H1 (cell line): ENCODE measurements around the gene CTDP1. TPM values are rescaled to one million over a fixed set of nuclear protein-coding genes. Genes with fewer than 3 reads are reported as not detected.

ENCODE experiments used
- CTCF ChIA-PET: fragments of 300-600 bp; sonication (Branson Sonifier 250); formaldehyde crosslinking; loops from one replicate; lab custom pipeline; 2021; ENCODE audit not compliant: partially characterized antibody; lab: Charles Lee
- POLR2A ChIA-PET: fragments of 300-600 bp; sonication (Branson Sonifier 250); formaldehyde crosslinking; loops from one replicate; lab custom pipeline; 2021; ENCODE audit warnings: inconsistent platforms; ENCODE audit not compliant: partially characterized antibody; lab: Charles Lee
- DNase-seq, 2 experiments: peaks; one replicate each; pipeline versions ENCODE4 v3.0.0 to v3.0.0-alpha.2; 2010 to 2022; ENCODE audit warnings: low spot score in 2 of 2, low read depth in 1 of 2, mixed read lengths in 1 of 2
- FAIRE-seq: peaks from 2 replicates; lab custom pipeline; 2011; peaks lifted over from hg19 to GRCh38; lab: Jason Lieb, UNC
- H2AFZ ChIP-seq: 2 replicates; pipeline ENCODE4 v1.8.1; 2012; ENCODE audit warnings: low read length, inconsistent platforms
- H2AK5ac ChIP-seq: 2 replicates; pipeline ENCODE4 v1.6.1; 2013; ENCODE audit warnings: low read depth, low read length
- H2BK120ac ChIP-seq: replicated peaks from 2 replicates; pipeline ENCODE3; 2013; ENCODE audit warnings: low read depth, low read length, inconsistent platforms
- H2BK12ac ChIP-seq: 2 replicates; pipeline ENCODE4 v1.6.1; 2013; ENCODE audit warnings: low read depth, low read length
- H2BK15ac ChIP-seq: 2 replicates; pipeline ENCODE4 v1.6.1; 2013; ENCODE audit warnings: low read length
- H2BK20ac ChIP-seq: 2 replicates; pipeline ENCODE4 v1.6.1; 2013; ENCODE audit warnings: low read length
- H2BK5ac ChIP-seq: 2 replicates; pipeline ENCODE4 v1.6.1; 2013; ENCODE audit warnings: low read depth, low read length
- H3K14ac ChIP-seq: 2 replicates; pipeline ENCODE4 v1.6.1; 2013; ENCODE audit warnings: inconsistent platforms; ENCODE audit not compliant: insufficient read length
- H3K18ac ChIP-seq: 2 replicates; pipeline ENCODE4 v1.6.1; 2013; ENCODE audit warnings: low read length; ENCODE audit errors: extremely low read depth
- H3K23ac ChIP-seq: 2 replicates; pipeline ENCODE4 v1.6.1; 2013; ENCODE audit warnings: inconsistent platforms; ENCODE audit not compliant: insufficient read length
- H3K23me2 ChIP-seq: 2 replicates; pipeline ENCODE4 v1.6.1; 2013; ENCODE audit warnings: low read depth, low read length
- H3K27ac ChIP-seq: 2 replicates; pipeline ENCODE4 v1.6.1; 2011; ENCODE audit warnings: low read depth, low read length, inconsistent platforms
- H3K27me3 ChIP-seq, 4 experiments: replicated peaks in 1 of 4; 1 replicate in 1 of 4; 2 replicates in 3 of 4; pipeline versions ENCODE4 v1.6.1 to v1.8.1; 2011 to 2013; ENCODE audit warnings: low read length in 3 of 4, mild to moderate bottlenecking in 3 of 4, inconsistent platforms in 2 of 4, mixed read lengths in 2 of 4, moderate library complexity in 1 of 4; ENCODE audit not compliant: control insufficient read depth in 3 of 4, insufficient read depth in 3 of 4; ENCODE audit errors: extremely low read depth in 1 of 4
- H3K36me3 ChIP-seq, 4 experiments: 2 replicates each; pipeline versions ENCODE4 v1.6.1 to v1.8.1; 2011 to 2013; ENCODE audit warnings: mild to moderate bottlenecking in 4 of 4, low read length in 3 of 4, moderate library complexity in 2 of 4, control low read depth in 1 of 4, inconsistent platforms in 1 of 4; ENCODE audit not compliant: insufficient read depth in 4 of 4, control insufficient read depth in 2 of 4
- H3K4ac ChIP-seq: replicated peaks from 2 replicates; pipeline ENCODE3; 2013; ENCODE audit warnings: low read length, low read depth, mixed read lengths, inconsistent platforms; ENCODE audit not compliant: insufficient read length
- H3K4me1 ChIP-seq, 4 experiments: replicated peaks in 1 of 4; 1 replicate in 1 of 4; 2 replicates in 3 of 4; pipeline versions ENCODE4 v1.6.1 to v1.8.1; 2011 to 2013; ENCODE audit warnings: low read length in 3 of 4, inconsistent platforms in 2 of 4, mixed read lengths in 1 of 4; ENCODE audit not compliant: insufficient read depth in 4 of 4, control insufficient read depth in 3 of 4
- H3K4me2 ChIP-seq, 2 experiments: 2 replicates each; pipeline versions ENCODE4 v1.6.1 to v1.8.1; 2011 to 2013; ENCODE audit warnings: low read depth in 2 of 2, low read length in 2 of 2, control low read depth in 1 of 2, inconsistent platforms in 1 of 2, mild to moderate bottlenecking in 1 of 2; ENCODE audit not compliant: insufficient read depth in 1 of 2
- H3K4me3 ChIP-seq, 4 experiments: fragments of 200-600, 300-600 bp in 1 of 4; sonication (generic), shearing (Covaris generic), sonication (Bioruptor Twin) in 1 of 4; 2 replicates each; pipeline versions ENCODE4 v1.5.1 to v1.8.1; 2011 to 2016; ENCODE audit warnings: low read length in 4 of 4, low read depth in 3 of 4, control low read depth in 2 of 4, inconsistent platforms in 2 of 4, mild to moderate bottlenecking in 2 of 4, mixed read lengths in 1 of 4, moderate library complexity in 1 of 4; ENCODE audit not compliant: insufficient read depth in 2 of 4; ENCODE audit errors: extremely low read depth in 1 of 4
- H3K56ac ChIP-seq: replicated peaks from 2 replicates; pipeline ENCODE3; 2013; ENCODE audit warnings: low read depth, mild to moderate bottlenecking, mixed read lengths, low read length, inconsistent platforms; ENCODE audit not compliant: insufficient read length
- H3K79me1 ChIP-seq: 2 replicates; pipeline ENCODE4 v1.6.1; 2013; ENCODE audit warnings: low read depth, low read length, control low read depth
- H3K79me2 ChIP-seq, 2 experiments: 2 replicates each; pipeline versions ENCODE4 v1.6.1 to v1.8.1; 2012 to 2013; ENCODE audit warnings: low read length in 2 of 2, mild to moderate bottlenecking in 2 of 2, inconsistent platforms in 1 of 2; ENCODE audit not compliant: insufficient read depth in 2 of 2, control insufficient read depth in 1 of 2
- H3K9ac ChIP-seq, 4 experiments: replicated peaks in 1 of 4; 1 replicate in 1 of 4; 2 replicates in 3 of 4; pipeline versions ENCODE4 v1.6.1 to v1.8.1; 2011 to 2013; ENCODE audit warnings: low read depth in 3 of 4, low read length in 3 of 4, control low read depth in 2 of 4, mild to moderate bottlenecking in 2 of 4, moderate library complexity in 2 of 4, inconsistent platforms in 1 of 4; ENCODE audit errors: extremely low read depth in 1 of 4
- H3K9me3 ChIP-seq, 2 experiments: 2 replicates each; pipeline versions ENCODE4 v1.6.1 to v1.8.1; 2012 to 2013; ENCODE audit warnings: mild to moderate bottlenecking in 2 of 2, moderate library complexity in 2 of 2, control low read depth in 1 of 2, inconsistent platforms in 1 of 2, low read depth in 1 of 2, low read length in 1 of 2, mixed read lengths in 1 of 2; ENCODE audit not compliant: insufficient read depth in 2 of 2
- H4K20me1 ChIP-seq, 2 experiments: replicated peaks in 1 of 2; 2 replicates each; pipeline versions ENCODE3 to v1.8.1; 2011 to 2013; ENCODE audit warnings: inconsistent platforms in 2 of 2, low read length in 2 of 2, mild to moderate bottlenecking in 1 of 2; ENCODE audit not compliant: insufficient read depth in 2 of 2, control insufficient read depth in 1 of 2
- H4K5ac ChIP-seq: 2 replicates; pipeline ENCODE4 v1.6.1; 2013; ENCODE audit warnings: low read length, low read depth, mixed read lengths, inconsistent platforms; ENCODE audit not compliant: insufficient read length
- H4K8ac ChIP-seq: 2 replicates; pipeline ENCODE4 v1.8.0; 2013; ENCODE audit warnings: mild to moderate bottlenecking, moderate library complexity, low read length, inconsistent platforms; ENCODE audit not compliant: insufficient read depth; ENCODE audit errors: extremely low read depth
- H4K91ac ChIP-seq: replicated peaks from 2 replicates; pipeline ENCODE3; 2013; ENCODE audit warnings: low read length, mixed read lengths, inconsistent platforms; ENCODE audit not compliant: insufficient read length
- CBX5 ChIP-seq: fragments of 300-800, 300-1000 bp; sonication (generic); IDR thresholded peaks from 2 replicates; pipeline ENCODE4 v1.7.1; 2016; ENCODE audit warnings: antibody characterized with exemption, low read length, low read depth
- CEBPB ChIP-seq: IDR thresholded peaks from 2 replicates; pipeline ENCODE4 v1.6.1; 2012; ENCODE audit warnings: low read depth, low read length
- CREB1 ChIP-seq: IDR thresholded peaks from 2 replicates; pipeline ENCODE4 v1.6.1; 2012; ENCODE audit warnings: inconsistent platforms
- EGR1 ChIP-seq: IDR thresholded peaks from 2 replicates; pipeline ENCODE4 v1.6.1; 2011; ENCODE audit warnings: low read depth, low read length, borderline replicate concordance
- EZH2 ChIP-seq: fragments of 200-600 bp; sonication (generic); IDR thresholded peaks from 2 replicates; pipeline ENCODE4 v1.7.1; 2012; ENCODE audit warnings: low read depth, mild to moderate bottlenecking, moderate library complexity, low read length, inconsistent platforms; ENCODE audit not compliant: severe bottlenecking
- NANOG ChIP-seq: IDR thresholded peaks from 2 replicates; pipeline ENCODE4 v1.6.1; 2011; ENCODE audit warnings: low read length, low read depth, mild to moderate bottlenecking, inconsistent platforms; ENCODE audit not compliant: insufficient read depth, poor library complexity, severe bottlenecking
- PHF8 ChIP-seq: fragments of 200-600 bp; sonication (generic); conservative IDR thresholded peaks from 2 replicates; pipeline ENCODE4 v1.7.1; 2012; ENCODE audit warnings: low read depth, mild to moderate bottlenecking, inconsistent platforms, low read length, moderate library complexity
- POLR2AphosphoS5 ChIP-seq: IDR thresholded peaks from 2 replicates; pipeline ENCODE4 v1.6.1; 2011; ENCODE audit warnings: low read depth, low read length
- RBBP5 ChIP-seq: IDR thresholded peaks from 2 replicates; pipeline ENCODE4 v1.7.1; 2012; ENCODE audit warnings: low read depth, mild to moderate bottlenecking, inconsistent platforms, low read length, moderate library complexity, borderline replicate concordance
- RFX5 ChIP-seq: IDR thresholded peaks from 2 replicates; pipeline ENCODE4 v1.6.1; 2011; ENCODE audit warnings: low read depth, low read length, improper control_type of control experiment, borderline replicate concordance
- RXRA ChIP-seq: IDR thresholded peaks from 2 replicates; pipeline ENCODE4 v1.6.1; 2011; ENCODE audit warnings: low read depth, mild to moderate bottlenecking, low read length, moderate library complexity; ENCODE audit not compliant: insufficient read depth
- SIN3A ChIP-seq, 2 experiments: IDR thresholded peaks in 1 of 2; conservative IDR thresholded peaks in 1 of 2; 2 replicates each; pipeline ENCODE4 v1.6.1; 2011 to 2012; ENCODE audit warnings: low read length in 2 of 2, improper control_type of control experiment in 1 of 2, low read depth in 1 of 2, mild to moderate bottlenecking in 1 of 2
- SRF ChIP-seq: IDR thresholded peaks from 2 replicates; pipeline ENCODE4 v1.6.1; 2011; ENCODE audit warnings: mild to moderate bottlenecking, low read depth, low read length, moderate library complexity
- SUZ12 ChIP-seq: fragments of 200-600 bp; sonication (generic); IDR thresholded peaks from 2 replicates; pipeline ENCODE4 v1.6.1; 2012; ENCODE audit warnings: mild to moderate bottlenecking, inconsistent platforms, low read length, moderate library complexity, mixed read lengths
- WGBS, 2 experiments: shearing (Covaris generic) in 1 of 2; methylation state at CpG; one replicate each; pipeline versions ENCODE4 v1.1.6 to v1.1.7; 2013 to 2015; ENCODE audit warnings: low lambda C conversion rate in 2 of 2, mixed read lengths in 2 of 2, inconsistent platforms in 1 of 2, low coverage in 1 of 2, missing lambda C conversion rate in 1 of 2; ENCODE audit not compliant: insufficient replicate concordance in 2 of 2, insufficient coverage in 1 of 2, insufficient read length in 1 of 2; ENCODE audit errors: extremely low coverage in 1 of 2, missing lambda C conversion rate in 1 of 2; 5-methylcytosine and 5-hydroxymethylcytosine counted together
- polyA plus RNA-seq, 7 experiments: library from polyadenylated mRNA; depleted of rRNA in 3 of 7; stranded (reverse) in 5 of 7; unstranded in 2 of 7; fragments of >200 nt in 5 of 7; fragments of 200-250 nt in 2 of 7; gene quantifications; 1 replicate in 5 of 7; 2 replicates in 1 of 7; 4 replicates in 1 of 7; pipeline versions ENCODE4 v1.2.1 to v1.2.3, GENCODE V29; 2011 to 2013; ENCODE audit warnings: missing spikeins in 2 of 7, mixed read lengths in 2 of 7
- total RNA-seq: library from RNA; stranded (reverse); fragmentation: NEBNext Ultra II Directional; extraction: Animal tissue kit (Norgen Biotek cat#: 25700); gene quantifications from 2 replicates; pipeline ENCODE4 v1.2.1, GENCODE V29; 2021

The CTDP1 gene
- total and polyA plus RNA-seq, 2 of the 8 experiments (the other 6 are each of a cell fraction or from before 2014, with no cell fraction given), result 16.6 to 37.0 TPM

- peaks cover 0 to 2% of the 10 kb centered on the region in 2 experiments for H4K20me1 ChIP-seq
- no peak overlapping the region for H3K4me2 ChIP-seq
- H3K27ac ChIP-seq, result no peak overlapping the region
- H3K4me3 ChIP-seq, result no peak overlapping the region
- no peak overlapping the region for H2AK5ac ChIP-seq
- FAIRE-seq, result no peak
- H4K8ac ChIP-seq, result no peak overlapping the region
- CTCF ChIA-PET, result no interaction called here
- no peak for DNase-seq
- 93% methylated on average over 14 of the region's 14 CpGs; no CpG with 5 or more reads in 1 of the 2 experiments for WGBS, 2 experiments
- H2BK12ac ChIP-seq, result no peak overlapping the region
- no peak overlapping the region for H2BK120ac ChIP-seq
- no peak overlapping the region for H3K9ac ChIP-seq
- no peak overlapping the region for H3K4ac ChIP-seq
- H3K27me3 ChIP-seq, result peaks cover 0 to 9% (median 7%) of the 10 kb centered on the region in 4 experiments; a peak in 5 of 7 replicates
- no peak overlapping the region for H4K5ac ChIP-seq
- no peaks in the 10 kb centered on the region for H3K79me2 ChIP-seq
- no peak overlapping the region for H2BK15ac ChIP-seq
- no peak overlapping the region for H2BK20ac ChIP-seq
- peaks cover 10% of the 10 kb centered on the region; the same call in 1 of the 2 replicates for H3K23me2 ChIP-seq
- H3K56ac ChIP-seq, result no peak overlapping the region
- no peak overlapping the region for H2BK5ac ChIP-seq
- no peak overlapping the region for H2AFZ ChIP-seq
- H3K9me3 ChIP-seq, result peaks cover 0 to 6% of the 10 kb centered on the region in 2 experiments; a peak in 2 of 4 replicates
- no peak overlapping the region for H3K14ac ChIP-seq
- no peak overlapping the region for H3K18ac ChIP-seq
- no peak overlapping the region for H3K23ac ChIP-seq
- H3K36me3 ChIP-seq, result no peaks in the 10 kb centered on the region
- no peaks in the 10 kb centered on the region for H3K79me1 ChIP-seq
- TF ChIP-seq EGR1 (no peak), PHF8 (no peak), RXRA (no peak), RFX5 (no peak), SIN3A (conservative IDR thresholded peaks at IDR 0.05 in 1 of 2, IDR thresholded peaks at IDR 0.05 in 1 of 2; ENCODE audit: low read depth in 1 of 2, low read length in 2 of 2) (no peak), NANOG (no peak), POLR2AphosphoS5 (no peak), EZH2 (no peak), SRF (no peak), SUZ12 (no peak), RBBP5 (no peak), CEBPB (no peak), CREB1 (no peak), CBX5 (no peak)
- TF ChIP-seq, all 59 proteins: peak for 0
- POLR2A ChIA-PET, result no interaction called here
- Histone ChIP-seq H4K91ac (no peak overlapping the region), H3K4me1 (peaks cover 0 to 1% (median 0%) of the 10 kb centered on the region in 4 experiments; a peak in 1 of 7 replicates)
Observed at GRCh38 chr18:79632765-79633164, 46.8 kb upstream of the CTDP1 start.
